ENCODE data around the gene GRK5. TPM values are rescaled to one million over a fixed set of nuclear protein-coding genes. Genes with fewer than 3 reads are reported as not detected.
"Not testable (repeated sequence)": the region's sequence is repeated elsewhere in the genome, so short reads cannot be mapped to it uniquely, and the experiment has no call there.

Gene GRK5
- total RNA-seq, 1 experiment from 2014 or later = 4.5 TPM

DNA sequence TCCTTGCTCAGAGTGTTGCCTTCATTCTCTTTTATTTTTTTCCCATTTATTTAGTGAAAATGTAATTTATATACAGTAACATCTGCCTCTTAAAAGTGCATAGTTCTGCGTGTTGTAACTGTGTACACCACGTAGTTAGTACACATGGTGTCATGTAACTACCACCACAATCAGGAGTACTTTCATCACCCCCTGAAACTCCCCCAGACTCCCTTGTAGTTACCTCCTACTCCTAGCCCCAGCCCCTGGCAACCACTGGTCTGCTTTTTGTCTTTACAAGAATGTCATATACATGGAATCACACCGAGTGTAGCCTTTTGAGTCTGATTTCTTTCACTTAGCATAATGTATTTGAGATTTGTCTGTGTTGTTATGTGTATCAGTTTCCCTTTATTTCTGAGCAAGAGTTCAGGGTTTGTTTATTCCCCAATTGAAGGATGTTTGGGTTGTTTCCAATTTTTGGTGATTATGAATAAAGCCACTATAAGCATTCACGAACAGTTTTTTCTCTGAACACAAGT, 50.6 kb downstream of the GRK5 start:
- ChIA-PET POLR2A (ENCODE audit: unreplicated experiment) (no interaction called here), CTCF (no interaction called here)
- H3K9ac ChIP-seq (ENCODE audit: low read length) = no peak overlapping the region
- H3K4me3 ChIP-seq (ENCODE audit: low read length) = no peak overlapping the region
- H2AFZ ChIP-seq (ENCODE audit: low read length) = no peak overlapping the region
- ATAC-seq (no peak), DNase-seq (no peak)
- H3K27me3 ChIP-seq (ENCODE audit: low read length) = no peaks in the 10 kb centered on the region
- H4K20me1 ChIP-seq (ENCODE audit: low read length) = no peaks in the 10 kb centered on the region
- H3K36me3 ChIP-seq (ENCODE audit: low read depth, low read length) = no peaks in the 10 kb centered on the region
- TF ChIP-seq EZH2 (IDR thresholded peaks at IDR 0.05; ENCODE audit: low read length, unreplicated experiment) = no peak
- TF ChIP-seq, protein P1, sequence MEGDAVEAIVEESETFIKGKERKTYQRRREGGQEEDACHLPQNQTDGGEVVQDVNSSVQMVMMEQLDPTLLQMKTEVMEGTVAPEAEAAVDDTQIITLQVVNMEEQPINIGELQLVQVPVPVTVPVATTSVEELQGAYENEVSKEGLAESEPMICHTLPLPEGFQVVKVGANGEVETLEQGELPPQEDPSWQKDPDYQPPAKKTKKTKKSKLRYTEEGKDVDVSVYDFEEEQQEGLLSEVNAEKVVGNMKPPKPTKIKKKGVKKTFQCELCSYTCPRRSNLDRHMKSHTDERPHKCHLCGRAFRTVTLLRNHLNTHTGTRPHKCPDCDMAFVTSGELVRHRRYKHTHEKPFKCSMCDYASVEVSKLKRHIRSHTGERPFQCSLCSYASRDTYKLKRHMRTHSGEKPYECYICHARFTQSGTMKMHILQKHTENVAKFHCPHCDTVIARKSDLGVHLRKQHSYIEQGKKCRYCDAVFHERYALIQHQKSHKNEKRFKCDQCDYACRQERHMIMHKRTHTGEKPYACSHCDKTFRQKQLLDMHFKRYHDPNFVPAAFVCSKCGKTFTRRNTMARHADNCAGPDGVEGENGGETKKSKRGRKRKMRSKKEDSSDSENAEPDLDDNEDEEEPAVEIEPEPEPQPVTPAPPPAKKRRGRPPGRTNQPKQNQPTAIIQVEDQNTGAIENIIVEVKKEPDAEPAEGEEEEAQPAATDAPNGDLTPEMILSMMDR (conservative IDR thresholded peaks at IDR 0.05; ENCODE audit: low read depth, low read length) = no peak
- TF ChIP-seq EZH2phosphoT487 (IDR thresholded peaks at IDR 0.05; ENCODE audit: borderline replicate concordance, low read length) = no peak
- H3K79me2 ChIP-seq (ENCODE audit: low read length) = no peaks in the 10 kb centered on the region
- H3K4me2 ChIP-seq (ENCODE audit: low read length) = no peak overlapping the region
- H3K9me2 ChIP-seq (replicated peaks; ENCODE audit: low read length) = no peaks in the 10 kb centered on the region
- H3F3A ChIP-seq (ENCODE audit: low read length, unreplicated experiment) = peaks cover 5% of the 10 kb centered on the region
- intact Hi-C loops (cut with micrococcal nuclease) = no loop called here
- peaks cover 28% of the 10 kb centered on the region for H3K4me1 ChIP-seq (ENCODE audit: insufficient read depth, low read length)
- H3K27ac ChIP-seq (ENCODE audit: low read length) = no peak overlapping the region
- no peaks in the 10 kb centered on the region for H3K9me3 ChIP-seq (ENCODE audit: low read length)
- BruUV-seq (replicated peaks) = no TSS peak

DNA sequence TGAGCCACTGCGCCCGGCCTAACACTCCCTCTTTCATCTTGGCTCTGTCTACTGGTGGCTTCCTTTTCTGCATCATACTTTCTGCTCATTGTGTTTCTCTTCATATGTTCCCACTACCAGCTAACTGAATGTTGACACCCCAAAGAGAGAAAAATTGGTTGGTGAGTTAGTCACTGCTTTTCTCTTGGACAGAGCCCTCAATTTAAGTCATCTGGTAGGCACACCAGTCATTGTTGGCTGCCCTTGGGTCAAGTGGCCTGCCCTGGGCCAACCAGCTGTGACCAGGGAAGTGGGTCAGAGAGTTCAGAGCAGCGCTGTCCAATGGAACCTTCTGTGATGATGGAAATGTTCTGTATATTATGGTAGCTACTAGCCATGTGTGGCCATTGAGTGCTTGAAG, 52.0 kb downstream of the GRK5 start:
- no peak overlapping the region for H3K27ac ChIP-seq (ENCODE audit: low read length)
- ChIA-PET POLR2A (ENCODE audit: unreplicated experiment) (no interaction called here), CTCF (no interaction called here)
- no peaks in the 10 kb centered on the region for H3K79me2 ChIP-seq (ENCODE audit: low read length)
- BruUV-seq (replicated peaks) = no TSS peak
- ATAC-seq (no peak), DNase-seq (no peak)
- TF ChIP-seq EZH2 (IDR thresholded peaks at IDR 0.05; ENCODE audit: low read length, unreplicated experiment) = no peak
- no peak for TF ChIP-seq EZH2phosphoT487 (IDR thresholded peaks at IDR 0.05; ENCODE audit: borderline replicate concordance, low read length)
- TF ChIP-seq, protein P1 (conservative IDR thresholded peaks at IDR 0.05; ENCODE audit: low read depth, low read length) = no peak
- H2AFZ ChIP-seq (ENCODE audit: low read length) = no peak overlapping the region
- H3K9me3 ChIP-seq (ENCODE audit: low read length) = no peaks in the 10 kb centered on the region
- intact Hi-C loops (cut with micrococcal nuclease) = no loop called here
- H3K4me1 ChIP-seq (ENCODE audit: insufficient read depth, low read length) = peaks cover 14% of the 10 kb centered on the region
- H3K9me2 ChIP-seq (replicated peaks; ENCODE audit: low read length) = no peaks in the 10 kb centered on the region
- no peaks in the 10 kb centered on the region for H3K27me3 ChIP-seq (ENCODE audit: low read length)
- peaks cover under 1% of the 10 kb centered on the region for H3F3A ChIP-seq (ENCODE audit: low read length, unreplicated experiment)
- H3K36me3 ChIP-seq (ENCODE audit: low read depth, low read length) = no peaks in the 10 kb centered on the region
- no peak overlapping the region for H3K4me2 ChIP-seq (ENCODE audit: low read length)
- H3K9ac ChIP-seq (ENCODE audit: low read length) = no peak overlapping the region
- H4K20me1 ChIP-seq (ENCODE audit: low read length) = no peaks in the 10 kb centered on the region
- H3K4me3 ChIP-seq (ENCODE audit: low read length) = no peak overlapping the region

- H3K36me3 ChIP-seq (ENCODE audit: low read depth, low read length); H3K4me3 ChIP-seq (ENCODE audit: low read length); H3K79me2 ChIP-seq (ENCODE audit: low read length); BruUV-seq (replicated peaks); H3F3A ChIP-seq (ENCODE audit: low read length, unreplicated experiment); H4K20me1 ChIP-seq (ENCODE audit: low read length); H3K4me2 ChIP-seq (ENCODE audit: low read length); POLR2A ChIA-PET (ENCODE audit: unreplicated experiment); intact Hi-C loops (cut with micrococcal nuclease); H3K27me3 ChIP-seq (ENCODE audit: low read length); H3K27ac ChIP-seq (ENCODE audit: low read length); H3K4me1 ChIP-seq (ENCODE audit: insufficient read depth, low read length); ATAC-seq; H2AFZ ChIP-seq (ENCODE audit: low read length); DNase-seq; CTCF ChIA-PET; H3K9me3 ChIP-seq (ENCODE audit: low read length); H3K9me2 ChIP-seq (replicated peaks; ENCODE audit: low read length); H3K9ac ChIP-seq (ENCODE audit: low read length): not testable (repeated sequence)
Observed at GRCh38 chr10:119261016-119261415, 53.6 kb downstream of the GRK5 start.
